HG03045 (cell line): Measurements from ENCODE around the gene PRSS36.
"Not testable (repeated sequence)": the region's sequence is repeated elsewhere in the genome, so short reads cannot be mapped to it uniquely, and the experiment has no call there.

Experiments
- ATAC-seq: cut with Tn5 transposase; IDR thresholded peaks from one replicate; pipeline ENCODE4 v1.9.1; 2021; ENCODE audit warnings: mild to moderate bottlenecking, moderate library complexity; ENCODE audit not compliant: unreplicated experiment

The PRSS36 gene

DNA sequence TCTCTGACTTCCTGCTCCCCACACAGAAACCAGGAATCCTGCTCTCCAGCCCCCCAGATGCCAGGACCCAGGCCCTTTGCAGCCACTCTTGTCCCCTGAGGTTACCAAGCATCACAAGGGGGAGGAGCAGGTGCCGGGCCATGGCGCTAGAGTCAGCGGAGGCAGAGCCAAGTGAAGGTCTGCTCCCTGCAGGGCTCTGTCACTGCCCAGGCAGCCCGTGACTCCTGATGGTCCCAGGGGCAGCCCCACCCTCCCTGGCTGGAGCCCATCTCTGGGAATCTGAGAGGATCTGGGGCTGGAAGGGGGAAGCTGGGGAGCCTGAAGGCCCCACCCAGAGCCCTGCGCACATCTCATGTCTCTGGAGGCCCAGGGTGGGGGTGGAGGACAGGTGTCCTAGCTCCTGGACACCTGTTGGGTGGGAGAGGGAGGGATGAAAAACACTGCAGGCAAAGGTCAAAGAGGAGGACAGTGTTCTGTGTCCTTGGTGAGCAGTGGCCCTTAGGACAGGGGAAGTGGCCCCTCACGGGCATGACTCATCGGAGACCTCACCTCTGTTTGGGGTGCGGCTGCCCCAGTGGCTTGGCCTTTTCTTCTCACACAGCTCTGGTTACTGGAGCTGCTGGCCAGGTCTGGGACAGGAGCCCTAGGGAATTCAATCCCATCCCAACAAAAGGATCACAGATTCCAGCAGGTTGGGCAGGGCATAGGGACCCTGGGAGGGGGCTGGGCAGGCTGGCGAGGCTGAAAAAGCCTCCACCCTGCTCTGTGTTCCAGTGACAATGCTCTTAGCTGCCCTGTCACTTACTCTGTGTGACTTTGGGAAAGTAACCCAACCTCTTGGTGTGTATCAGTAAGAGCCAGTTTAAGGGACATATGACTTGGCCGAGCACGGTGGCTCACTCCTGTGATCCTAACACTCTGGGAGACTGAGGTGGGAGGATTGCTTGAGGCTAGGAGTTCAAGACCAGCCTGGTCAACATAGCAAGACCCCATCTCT, at the start of gene PRSS36:
Gene PRSS36 (minus strand): TSS at position 173 of the 997 bp plus-strand sequence. CDS start 31 bp downstream, at position 142.
- no peak for ATAC-seq

DNA sequence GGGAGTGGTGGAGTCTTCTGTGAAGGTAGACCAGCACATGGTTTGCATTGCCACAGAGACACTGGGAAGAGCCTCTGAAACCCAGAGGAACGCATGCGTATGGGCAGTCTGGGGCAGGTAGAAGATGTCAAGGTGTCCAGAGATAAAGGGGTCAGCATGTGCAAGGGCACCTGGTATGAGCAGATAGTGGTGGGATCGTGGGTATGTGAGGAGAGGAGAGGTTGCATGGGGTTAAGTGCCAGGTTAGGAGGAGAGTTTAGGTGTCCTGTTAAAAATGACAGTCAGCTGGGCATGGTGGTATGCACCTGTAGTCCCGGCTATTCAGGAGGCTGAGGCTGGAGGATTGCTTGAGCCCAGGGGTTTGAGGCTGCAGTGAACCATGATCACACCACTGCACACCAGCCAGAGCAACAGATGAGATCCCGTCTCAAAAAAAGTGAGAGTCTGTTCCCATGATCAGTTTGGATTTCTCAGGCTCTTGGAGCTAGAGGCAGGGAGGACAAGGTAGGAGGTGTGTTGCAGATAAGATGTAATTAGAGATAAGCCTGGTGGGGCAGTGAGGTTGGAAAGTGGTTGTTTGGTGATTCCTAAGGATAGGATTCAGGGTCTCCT, 49.7 kb upstream of the PRSS36 start:
- ATAC-seq: no peak

- ATAC-seq: no peak
These were observed 48.5 kb upstream of the PRSS36 start for GRCh38 chr16:31198207-31198882.

GRCh38 chr16:31196324-31197088, 46.6 kb upstream of the PRSS36 start:
- ATAC-seq: no peak

GRCh38 chr16:31195861-31196260, 46.0 kb upstream of the PRSS36 start:
- ATAC-seq: not testable (repeated sequence)

DNA sequence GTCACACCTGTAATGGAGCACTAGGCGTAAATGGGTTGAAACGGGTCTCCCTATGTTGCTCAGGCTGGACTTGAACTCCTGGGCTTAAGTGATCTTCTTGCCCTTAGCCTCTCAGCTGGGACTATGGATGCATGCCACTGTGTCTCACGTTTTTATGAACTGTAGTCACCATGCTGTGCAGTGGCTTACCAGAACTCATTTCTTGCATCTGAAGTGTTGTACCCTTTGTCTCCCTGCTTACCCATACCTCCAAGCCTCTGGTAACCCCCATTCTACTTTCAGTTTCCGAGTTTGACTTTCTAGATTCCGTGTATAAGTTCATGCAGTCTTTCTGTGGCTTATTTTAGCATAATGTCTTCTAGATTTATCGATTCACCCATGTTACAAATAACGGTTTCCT, 45.0 kb upstream of the PRSS36 start:
- no peak for ATAC-seq

DNA sequence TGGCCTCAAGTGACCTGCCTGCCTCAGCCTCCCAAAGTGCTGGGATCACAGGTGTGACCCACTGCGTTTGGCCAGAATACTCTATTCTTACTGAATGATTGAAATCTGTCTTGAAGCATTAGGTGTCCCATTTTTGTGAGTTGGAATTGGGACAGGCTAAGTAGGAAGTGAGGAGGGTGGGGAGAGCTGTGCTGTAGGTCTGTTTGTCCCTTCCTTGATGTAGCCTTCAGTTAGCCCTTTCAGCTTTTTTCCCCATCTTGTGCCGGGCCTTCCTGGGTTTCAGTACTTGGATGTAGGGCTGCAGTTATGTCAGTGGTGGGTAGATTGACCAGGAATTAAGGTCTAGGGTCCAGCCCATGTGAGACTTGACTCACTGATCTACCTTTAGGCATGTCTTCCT, 44.0 kb upstream of the PRSS36 start:
- ATAC-seq: no peak

- ATAC-seq: no peak
These were observed 43.2 kb upstream of the PRSS36 start for GRCh38 chr16:31192856-31193642.

- ATAC-seq: no peak
These were observed 42.0 kb upstream of the PRSS36 start for GRCh38 chr16:31191697-31192428.

DNA sequence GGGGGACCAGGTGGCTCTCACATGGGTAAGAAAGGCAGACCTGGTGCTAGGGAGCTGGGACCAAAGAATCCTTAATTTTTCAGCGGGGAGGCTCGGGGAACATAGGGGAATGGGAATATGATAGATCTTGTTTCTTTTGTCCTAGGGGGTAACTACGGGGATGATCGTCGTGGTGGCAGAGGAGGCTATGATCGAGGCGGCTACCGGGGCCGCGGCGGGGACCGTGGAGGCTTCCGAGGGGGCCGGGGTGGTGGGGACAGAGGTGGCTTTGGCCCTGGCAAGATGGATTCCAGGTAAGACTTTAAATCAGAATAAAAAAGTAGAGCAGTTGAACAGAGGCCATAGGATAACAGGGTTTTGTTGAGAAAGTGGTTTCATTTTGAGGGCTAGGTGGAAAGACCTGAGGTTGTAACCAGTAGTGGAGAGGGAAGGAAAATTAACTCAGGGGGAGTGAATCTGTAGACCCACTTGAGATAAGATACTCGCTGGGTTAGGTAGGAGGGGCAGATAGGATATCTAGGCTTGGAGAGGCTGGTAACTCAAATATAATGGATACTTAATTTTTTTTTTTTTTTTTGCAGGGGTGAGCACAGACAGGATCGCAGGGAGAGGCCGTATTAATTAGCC, 41.1 kb upstream of the PRSS36 start:
- ATAC-seq: no peak

GRCh38 chr16:31190061-31190460, 40.2 kb upstream of the PRSS36 start:
- ATAC-seq: no peak

DNA sequence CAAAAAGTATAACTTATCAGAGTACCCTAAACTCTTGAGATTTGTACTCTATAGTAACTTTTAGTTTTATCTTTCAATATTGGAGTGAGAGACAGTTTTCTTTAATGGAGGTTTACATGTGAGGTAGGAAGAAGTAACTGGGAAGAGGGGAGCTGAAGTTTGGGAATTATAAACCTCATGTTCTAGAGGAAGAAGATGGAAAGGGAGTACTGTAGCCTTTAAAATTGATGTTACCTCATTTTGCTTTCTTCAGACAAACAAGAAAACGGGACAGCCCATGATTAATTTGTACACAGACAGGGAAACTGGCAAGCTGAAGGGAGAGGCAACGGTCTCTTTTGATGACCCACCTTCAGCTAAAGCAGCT, 39.5 kb upstream of the PRSS36 start:
- ATAC-seq: no peak

DNA sequence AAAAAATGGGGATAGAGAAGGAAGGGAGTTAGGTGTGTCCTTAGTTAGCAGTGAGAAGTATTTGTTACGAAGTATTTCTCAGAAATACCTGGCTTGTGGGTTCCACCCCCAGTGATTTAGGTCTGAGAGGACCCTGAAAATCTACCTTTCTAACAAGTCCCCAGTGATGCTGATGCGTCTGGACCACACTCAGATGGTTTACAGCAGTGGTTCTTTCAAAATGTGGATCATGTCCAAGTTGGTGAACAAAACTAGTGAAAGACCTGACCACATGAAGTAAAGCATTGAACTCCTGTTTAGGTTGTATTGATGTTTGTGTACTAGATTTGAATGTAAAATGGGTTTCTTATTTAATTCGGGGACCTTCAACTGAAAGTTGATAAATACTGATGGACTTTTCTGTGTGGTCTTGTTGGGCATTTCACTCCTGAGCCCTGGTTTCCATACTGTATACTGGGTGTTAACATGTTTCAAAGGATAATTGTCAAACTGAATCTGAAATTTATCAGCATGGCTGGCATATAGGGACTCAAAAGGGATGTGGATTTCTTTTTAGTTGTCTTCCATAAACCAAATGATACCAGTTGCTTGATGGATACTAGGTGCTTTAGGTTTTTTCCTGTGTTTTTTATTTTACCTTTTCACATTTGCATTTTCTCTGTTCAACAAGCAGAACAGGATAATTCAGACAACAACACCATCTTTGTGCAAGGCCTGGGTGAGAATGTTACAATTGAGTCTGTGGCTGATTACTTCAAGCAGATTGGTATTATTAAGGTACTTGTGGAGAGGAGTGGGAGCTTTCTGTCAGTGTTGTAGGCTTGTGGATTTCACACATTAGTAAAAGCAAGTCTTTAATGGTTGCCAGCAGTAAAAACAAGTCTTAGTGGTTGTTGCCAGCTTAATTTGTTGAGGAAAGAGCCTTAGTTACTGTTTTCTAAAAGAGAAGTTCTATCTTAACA, 38.9 kb upstream of the PRSS36 start:
- ATAC-seq: no peak

GRCh38 chr16:31187808-31188189, 37.9 kb upstream of the PRSS36 start:
- no peak for ATAC-seq

DNA sequence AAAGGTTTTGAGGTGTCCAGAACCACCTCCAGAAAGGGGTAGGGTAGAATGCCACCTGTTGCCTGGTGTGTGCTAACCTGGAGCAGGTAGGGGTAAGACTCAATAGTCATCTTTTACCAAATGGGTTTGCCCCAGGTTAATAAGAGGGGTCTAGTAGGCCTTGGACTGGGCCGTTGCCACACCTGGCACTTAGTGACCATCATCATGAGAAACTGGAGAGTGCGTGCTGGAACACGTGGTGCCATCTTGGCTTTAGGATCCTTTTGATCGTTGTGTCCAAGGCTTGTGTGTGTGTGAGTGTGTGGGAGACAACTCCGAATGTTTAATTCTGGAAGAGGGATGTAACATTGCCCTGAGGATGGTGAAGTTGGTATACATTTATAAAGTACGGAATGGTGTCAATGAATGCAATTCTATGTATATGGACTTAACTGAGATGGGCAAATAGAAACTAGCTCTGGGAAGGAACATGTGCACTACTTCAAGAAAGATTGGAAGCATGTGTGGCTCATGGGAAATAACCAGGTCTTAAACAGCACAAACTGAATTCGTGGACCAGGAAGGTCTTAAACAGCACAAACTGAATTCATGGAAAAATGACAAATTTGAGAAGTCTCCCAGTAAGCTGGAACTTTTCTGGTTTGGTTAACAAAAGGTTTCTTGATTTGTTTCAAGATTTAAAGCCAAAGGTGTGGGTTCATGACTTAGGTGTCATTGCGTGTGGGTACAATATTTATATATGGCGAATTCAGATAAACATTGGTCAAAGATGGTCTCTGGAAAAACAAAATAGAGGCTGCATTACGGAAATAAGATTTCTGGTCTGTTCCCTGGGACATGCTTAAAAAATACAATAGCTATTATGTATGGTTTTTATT, 37.3 kb upstream of the PRSS36 start:
- ATAC-seq: no peak

DNA sequence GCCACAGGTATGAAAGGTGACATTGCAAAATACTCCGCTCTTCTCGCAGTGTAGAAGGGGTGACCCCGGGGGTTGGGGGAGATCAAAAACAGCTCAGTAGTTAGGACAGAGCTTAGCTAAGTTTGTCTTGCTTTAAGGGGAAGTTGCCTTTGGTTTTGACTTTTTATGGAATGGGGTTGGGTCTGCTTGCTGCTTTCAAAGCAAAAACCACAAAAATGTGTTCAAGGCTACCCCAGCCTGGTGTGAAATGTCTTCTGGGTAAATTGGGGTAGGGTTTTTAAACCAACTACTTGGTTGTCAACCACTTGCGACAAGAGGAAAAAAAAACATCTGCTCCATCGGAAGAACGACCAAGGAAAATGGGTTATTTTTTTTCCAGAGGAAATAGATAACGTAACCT, 36.3 kb upstream of the PRSS36 start:
- no peak for ATAC-seq

DNA sequence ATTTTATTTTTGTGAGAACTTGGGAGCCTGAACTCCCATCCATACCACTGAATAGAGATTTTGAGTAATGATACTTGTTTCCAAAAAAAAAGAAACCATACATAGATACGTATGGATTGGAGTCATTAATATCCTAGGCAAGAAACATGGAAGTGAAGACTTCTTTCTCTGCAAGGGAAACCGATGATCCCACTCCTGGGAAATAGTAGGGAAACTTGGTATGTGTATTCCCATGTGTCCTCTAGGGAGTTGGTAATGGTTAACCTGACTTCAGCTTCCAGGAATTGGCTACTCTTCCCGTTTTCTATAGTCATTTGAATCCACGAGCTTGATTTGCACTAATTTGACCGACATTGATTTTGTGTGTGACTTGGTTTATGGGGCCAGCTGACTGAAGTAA, 35.5 kb upstream of the PRSS36 start:
- ATAC-seq: no peak
